Prostate gland (tissue), 2 donors: ENCODE measurements around the gene TMTC1. TPM values are rescaled to one million over a fixed set of nuclear protein-coding genes. Genes with fewer than 3 reads are reported as not detected.

ENCODE experiments used
- DNase-seq: peaks from one replicate; pipeline ENCODE4 v3.0.0-alpha.2; 2019; ENCODE audit warnings: low spot score
- H3K27ac ChIP-seq, 2 donors: fragments of 200-600 bp; sonication (generic); 2 replicates each; pipeline ENCODE4 v1.5.1; 2017 to 2019
- H3K27me3 ChIP-seq: fragments of 200-600 bp; sonication (generic); replicated peaks from 2 replicates; pipeline ENCODE4 v1.5.1; 2019; ENCODE audit not compliant: insufficient read depth
- H3K36me3 ChIP-seq, 2 donors: fragments of 200-600 bp; sonication (generic); 1 replicate in 1 of 2; 2 replicates in 1 of 2; pipeline versions ENCODE4 v1.5.1 to v1.8.1; 2017 to 2019
- H3K4me1 ChIP-seq: fragments of 200-600 bp; sonication (generic); replicated peaks from 2 replicates; pipeline ENCODE4 v1.5.1; 2019
- H3K4me3 ChIP-seq, 2 donors: fragments of 200-600 bp; sonication (generic); 2 replicates each; pipeline ENCODE4 v1.5.1; 2017 to 2019
- H3K9me3 ChIP-seq: fragments of 200-600 bp; sonication (generic); 2 replicates; pipeline ENCODE4 v1.5.1; 2017
- CTCF ChIP-seq, 4 experiments: fragments of 200-600 bp in 2 of 4; fragments of 450-650 bp in 2 of 4; sonication (generic) in 2 of 4; IDR thresholded peaks; 1 replicate in 3 of 4; 2 replicates in 1 of 4; pipeline ENCODE4 v1.5.1; 2016 to 2019; ENCODE audit warnings: antibody characterized with exemption in 4 of 4, mild to moderate bottlenecking in 2 of 4, moderate library complexity in 2 of 4
- POLR2A ChIP-seq: fragments of 450-650 bp; IDR thresholded peaks from one replicate; pipeline ENCODE4 v1.6.1; 2016; ENCODE audit warnings: antibody characterized with exemption, mild to moderate bottlenecking
- POLR2AphosphoS5 ChIP-seq: sonication (generic); formaldehyde crosslinking; IDR thresholded peaks from one replicate; pipeline ENCODE4 v1.6.1; 2017; ENCODE audit warnings: antibody characterized with exemption
- WGBS: methylation state at CpG from one replicate; pipeline ENCODE4 v1.1.5; 2018; 5-methylcytosine and 5-hydroxymethylcytosine counted together
- intact Hi-C: fragments of 100-400 bp; cut with DNase I; formaldehyde crosslinking; loops from one replicate; pipeline ENCODE4 v1.14.2; 2022
- total RNA-seq, 2 donors: library from RNA; depleted of rRNA; stranded (reverse); fragments of >200 nt; gene quantifications; one replicate each; pipeline ENCODE4 v1.1.0, GENCODE V29; 2016

Gene TMTC1
- total RNA-seq, 2 donors from 2014 or later = 12.9 to 25.2 TPM

DNA sequence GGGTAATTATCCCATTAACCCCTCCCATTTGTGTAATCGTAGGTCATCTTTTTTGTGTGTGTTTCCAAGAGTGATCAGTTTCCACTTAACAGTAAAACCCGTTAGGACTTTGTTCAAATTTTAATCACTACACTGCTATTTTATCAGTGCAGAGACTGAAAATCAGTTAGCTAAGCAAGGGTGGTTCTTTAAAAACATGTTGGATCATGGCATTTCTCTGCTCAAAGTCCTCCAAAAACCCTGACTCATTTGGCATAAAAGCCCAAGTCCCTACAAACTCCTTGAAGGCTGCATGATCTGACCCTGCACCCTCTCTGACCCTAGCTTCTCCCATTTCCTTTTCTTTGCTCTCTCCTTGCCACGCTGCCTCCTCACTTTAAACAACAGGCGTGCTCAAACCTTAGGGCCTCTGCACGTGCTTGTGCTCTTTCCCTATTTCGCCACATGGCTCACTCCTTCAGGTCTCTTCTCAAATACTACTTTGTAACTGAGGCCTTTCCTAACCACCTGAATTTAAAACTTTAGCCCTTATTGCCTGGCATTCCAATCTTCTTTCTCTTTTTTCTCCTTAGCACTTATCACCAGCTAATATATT, 273.1 kb downstream of the TMTC1 start:
- H3K36me3 ChIP-seq = no peaks in the 10 kb centered on the region
- TF ChIP-seq POLR2A (no peak), CTCF (IDR thresholded peaks at IDR 0.05) (no peak), POLR2AphosphoS5 (no peak)
- 80% methylated on average over 6 of the region's 6 CpGs for WGBS
- intact Hi-C loops = loop anchor here (10.0 kb wide), 1 partner anchor 1294 kb away; no protein-coding TSS in a partner anchor
- no peaks in the 10 kb centered on the region for H3K9me3 ChIP-seq
- no peak for DNase-seq
- no peak overlapping the region for H3K27ac ChIP-seq
- H3K4me3 ChIP-seq = no peak overlapping the region
- H3K27me3 ChIP-seq = no peaks in the 10 kb centered on the region
- no peaks in the 10 kb centered on the region for H3K4me1 ChIP-seq

GRCh38 chr12:29509503-29509902, 274.2 kb downstream of the TMTC1 start:
- no peak overlapping the region for H3K27ac ChIP-seq
- no peaks in the 10 kb centered on the region for H3K9me3 ChIP-seq
- WGBS = 96% methylated on average over 1 of the region's 1 CpG
- TF ChIP-seq CTCF (IDR thresholded peaks at IDR 0.05) (no peak), POLR2A (no peak), POLR2AphosphoS5 (no peak)
- no peaks in the 10 kb centered on the region for H3K36me3 ChIP-seq
- H3K4me3 ChIP-seq = no peak overlapping the region
- no peaks in the 10 kb centered on the region for H3K4me1 ChIP-seq
- H3K27me3 ChIP-seq = no peaks in the 10 kb centered on the region
- intact Hi-C loops = no loop called here
- DNase-seq = no peak

- intact Hi-C loops = no loop called here
- DNase-seq = no peak
- no peaks in the 10 kb centered on the region for H3K27me3 ChIP-seq
- H3K36me3 ChIP-seq = no peaks in the 10 kb centered on the region
- 91% methylated on average over 2 of the region's 2 CpGs for WGBS
- TF ChIP-seq CTCF (IDR thresholded peaks at IDR 0.05) (no peak), POLR2A (no peak), POLR2AphosphoS5 (no peak)
- no peak overlapping the region for H3K27ac ChIP-seq
- no peaks in the 10 kb centered on the region for H3K4me1 ChIP-seq
- no peak overlapping the region for H3K4me3 ChIP-seq
- no peaks in the 10 kb centered on the region for H3K9me3 ChIP-seq
Observed at GRCh38 chr12:29508949-29509348, 274.8 kb downstream of the TMTC1 start.

DNA sequence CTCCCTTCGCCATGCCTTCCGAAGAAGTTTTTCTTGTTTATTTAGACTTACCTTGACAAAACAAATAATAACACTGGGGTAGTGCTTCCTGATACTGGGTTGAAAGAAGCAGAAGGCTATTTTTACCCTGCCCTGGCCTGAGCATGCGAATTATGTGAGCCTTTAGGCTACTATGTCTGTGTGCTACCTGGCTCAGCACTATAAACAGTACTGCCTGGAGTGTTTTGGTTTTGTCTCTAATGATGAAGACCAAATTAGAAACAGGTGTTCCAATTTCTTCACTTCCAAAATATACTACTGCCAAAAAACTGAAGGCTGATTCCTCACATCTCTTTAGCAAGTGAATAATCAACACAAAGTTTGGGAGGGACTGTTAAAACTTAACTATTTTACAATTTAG, 278.6 kb downstream of the TMTC1 start:
- no peak for DNase-seq
- Histone ChIP-seq H3K9me3 (no peaks in the 10 kb centered on the region), H3K4me3 (no peak overlapping the region), H3K4me1 (no peaks in the 10 kb centered on the region), H3K27ac (no peak overlapping the region), H3K27me3 (no peaks in the 10 kb centered on the region), H3K36me3 (no peaks in the 10 kb centered on the region)
- no peak for TF ChIP-seq POLR2AphosphoS5
- no peak for TF ChIP-seq POLR2A
- TF ChIP-seq CTCF (IDR thresholded peaks at IDR 0.05) = no peak
- intact Hi-C loops = no loop called here
- 86% methylated on average over 3 of the region's 3 CpGs for WGBS

DNA sequence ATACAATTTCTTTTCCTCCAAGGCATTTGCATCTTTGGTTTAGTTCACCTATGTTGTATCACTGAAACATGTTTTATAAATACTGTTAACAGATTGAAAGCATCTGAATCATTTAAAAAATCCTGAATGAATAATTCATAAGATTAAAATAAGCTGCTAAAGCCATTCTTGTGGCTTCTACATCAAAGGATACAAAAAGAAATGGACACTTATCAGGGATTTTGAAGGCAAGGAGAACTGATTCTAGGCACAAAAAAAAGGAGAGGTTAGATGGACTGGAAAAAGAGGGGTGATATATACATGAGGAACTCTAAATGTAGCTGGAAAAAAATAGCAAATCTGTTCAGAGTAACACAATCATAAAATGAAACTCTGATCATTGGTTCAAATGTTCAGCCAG, 280.5 kb downstream of the TMTC1 start:
- TF ChIP-seq CTCF (IDR thresholded peaks at IDR 0.05) (no peak), POLR2A (no peak), POLR2AphosphoS5 (no peak)
- Histone ChIP-seq H3K9me3 (no peaks in the 10 kb centered on the region), H3K4me1 (no peaks in the 10 kb centered on the region), H3K27me3 (no peaks in the 10 kb centered on the region), H3K4me3 (no peak overlapping the region), H3K27ac (no peak overlapping the region), H3K36me3 (no peaks in the 10 kb centered on the region)
- intact Hi-C loops = no loop called here
- no peak for DNase-seq
